ENCODE data around the gene NAA40.

DNA sequence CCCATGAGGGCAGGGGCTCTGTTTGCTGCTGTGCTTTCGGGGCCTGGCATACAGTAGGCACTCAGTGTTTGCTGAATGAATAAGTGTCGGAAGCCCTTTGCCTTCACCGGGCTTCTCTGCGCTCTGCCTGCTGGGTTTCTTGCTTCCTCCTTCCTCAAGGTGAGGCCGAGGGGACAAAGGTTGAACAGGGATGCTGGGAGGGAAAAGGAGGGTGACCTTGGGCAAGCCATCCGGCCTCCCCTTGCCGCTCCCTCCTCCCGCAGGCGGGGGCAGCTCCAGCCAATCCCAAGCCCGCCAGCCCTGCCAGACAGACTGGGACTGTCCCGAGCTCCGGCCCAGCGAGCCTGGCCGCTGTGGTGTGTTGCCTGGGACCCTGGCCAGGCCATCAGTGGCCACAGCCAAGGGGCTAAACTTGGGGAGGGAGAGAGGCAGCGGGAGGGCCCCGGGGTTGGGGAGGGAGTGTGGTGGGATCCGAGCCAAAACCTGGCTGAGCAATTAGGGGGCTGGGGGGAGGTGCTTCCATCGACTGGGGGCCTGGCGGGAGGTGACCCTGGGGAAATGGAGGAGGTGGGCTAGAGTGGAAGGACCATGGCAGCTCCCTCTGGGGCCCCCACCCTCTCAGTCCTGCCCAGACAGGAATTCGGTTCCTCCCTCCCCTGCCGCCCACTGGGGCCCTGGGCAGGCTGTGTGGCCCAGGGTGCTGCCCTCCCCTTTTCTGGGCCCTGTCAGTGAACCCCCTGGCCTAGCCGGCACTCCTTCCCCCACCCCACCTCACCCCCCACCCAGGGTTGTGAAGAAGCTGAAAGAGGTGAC, 18.5 kb upstream of the NAA40 start:
- TF ChIP-seq, protein P1, sequence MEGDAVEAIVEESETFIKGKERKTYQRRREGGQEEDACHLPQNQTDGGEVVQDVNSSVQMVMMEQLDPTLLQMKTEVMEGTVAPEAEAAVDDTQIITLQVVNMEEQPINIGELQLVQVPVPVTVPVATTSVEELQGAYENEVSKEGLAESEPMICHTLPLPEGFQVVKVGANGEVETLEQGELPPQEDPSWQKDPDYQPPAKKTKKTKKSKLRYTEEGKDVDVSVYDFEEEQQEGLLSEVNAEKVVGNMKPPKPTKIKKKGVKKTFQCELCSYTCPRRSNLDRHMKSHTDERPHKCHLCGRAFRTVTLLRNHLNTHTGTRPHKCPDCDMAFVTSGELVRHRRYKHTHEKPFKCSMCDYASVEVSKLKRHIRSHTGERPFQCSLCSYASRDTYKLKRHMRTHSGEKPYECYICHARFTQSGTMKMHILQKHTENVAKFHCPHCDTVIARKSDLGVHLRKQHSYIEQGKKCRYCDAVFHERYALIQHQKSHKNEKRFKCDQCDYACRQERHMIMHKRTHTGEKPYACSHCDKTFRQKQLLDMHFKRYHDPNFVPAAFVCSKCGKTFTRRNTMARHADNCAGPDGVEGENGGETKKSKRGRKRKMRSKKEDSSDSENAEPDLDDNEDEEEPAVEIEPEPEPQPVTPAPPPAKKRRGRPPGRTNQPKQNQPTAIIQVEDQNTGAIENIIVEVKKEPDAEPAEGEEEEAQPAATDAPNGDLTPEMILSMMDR (IDR thresholded peaks at IDR 0.05; ENCODE audit: poor library complexity, severe bottlenecking): no peak
- TF ChIP-seq POLR2AphosphoS5 (IDR thresholded peaks at IDR 0.05) (no peak), TAF1 (IDR thresholded peaks at IDR 0.05; ENCODE audit: low read depth) (no peak), RAD21 (conservative IDR thresholded peaks at IDR 0.05) (no peak)
